GM19452 (cell line): ENCODE results near the gene TTLL11.
"Not testable (repeated sequence)": the region's sequence is repeated elsewhere in the genome, so short reads cannot be mapped to it uniquely, and the experiment has no call there.

Experiments
- ATAC-seq: cut with Tn5 transposase; IDR thresholded peaks from one replicate; pipeline ENCODE4 v1.9.1; 2021; ENCODE audit not compliant: unreplicated experiment

Gene TTLL11

DNA sequence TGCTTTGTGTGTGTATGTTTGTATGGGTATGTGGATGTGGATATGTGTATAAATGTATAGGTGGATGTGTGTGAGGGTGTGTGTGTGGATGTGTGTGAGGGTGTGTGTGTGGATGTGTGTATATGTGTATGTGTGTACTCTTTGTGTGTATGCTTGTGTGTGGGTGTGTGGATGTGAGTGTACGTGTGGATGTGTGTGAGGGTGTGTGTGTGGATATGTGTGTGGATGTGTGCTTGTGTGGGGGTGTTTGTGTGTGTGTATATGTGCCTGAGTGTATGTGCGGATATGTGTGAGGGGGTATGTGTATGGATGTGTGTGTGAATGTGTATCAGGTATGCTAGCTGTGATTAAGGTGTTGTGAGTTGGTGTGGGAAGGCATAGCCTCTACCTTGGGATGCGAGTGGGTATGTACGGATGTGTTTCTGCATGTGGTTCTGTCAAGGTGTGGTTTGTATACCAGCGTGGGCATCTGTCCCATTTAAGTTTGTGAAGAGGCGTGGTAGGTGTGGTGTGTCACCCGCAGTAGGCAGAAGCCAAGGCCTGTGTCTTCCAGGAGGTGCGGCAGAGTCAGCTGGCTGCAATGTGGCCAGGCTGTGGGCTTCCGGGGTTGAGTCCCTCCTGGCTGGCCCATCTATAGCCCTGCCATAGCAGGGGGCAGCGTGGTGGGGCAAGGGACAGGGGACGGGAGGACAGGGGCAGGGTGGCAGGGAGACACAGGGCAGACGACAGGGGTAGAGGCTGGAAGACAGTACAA lies 285.9 kb downstream of the TTLL11 start:
- no peak for ATAC-seq

DNA sequence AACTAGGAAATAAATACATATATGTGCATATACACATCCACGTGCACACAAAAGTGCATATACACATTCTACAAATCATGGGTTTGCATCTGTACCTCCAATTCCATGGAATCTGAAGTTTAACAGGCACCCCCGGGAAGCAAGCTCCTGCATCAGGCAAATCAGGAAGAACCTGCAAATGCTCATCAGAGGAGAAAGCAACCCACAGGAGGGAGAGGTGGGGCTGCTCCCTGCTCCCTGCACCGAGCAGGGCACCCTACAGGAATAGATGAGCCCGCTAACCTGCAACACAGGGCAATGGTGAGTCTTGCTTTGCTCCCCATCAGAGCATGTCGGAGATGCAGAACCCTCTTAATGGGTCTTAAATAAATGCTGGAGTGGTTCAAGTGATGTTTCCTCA lies 290.4 kb downstream of the TTLL11 start:
- ATAC-seq = no peak

DNA sequence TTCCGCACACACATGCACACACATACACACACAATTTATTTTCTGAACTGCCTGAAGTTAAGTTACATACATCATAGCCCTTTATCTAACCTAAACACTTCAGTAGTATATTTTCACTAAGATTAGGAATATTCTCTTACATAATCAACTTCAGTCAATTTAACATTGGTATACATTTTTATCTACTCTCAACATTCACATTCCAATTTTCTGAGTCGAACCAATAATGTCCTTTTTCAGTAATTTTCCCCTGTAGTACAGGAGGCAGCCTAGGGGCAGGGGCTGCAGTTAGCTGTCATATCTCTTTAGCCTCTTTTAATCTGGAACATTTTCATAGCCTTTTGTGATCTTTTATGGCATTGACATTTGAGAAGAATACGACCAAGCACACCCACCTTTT lies 291.5 kb downstream of the TTLL11 start:
- no peak for ATAC-seq

DNA sequence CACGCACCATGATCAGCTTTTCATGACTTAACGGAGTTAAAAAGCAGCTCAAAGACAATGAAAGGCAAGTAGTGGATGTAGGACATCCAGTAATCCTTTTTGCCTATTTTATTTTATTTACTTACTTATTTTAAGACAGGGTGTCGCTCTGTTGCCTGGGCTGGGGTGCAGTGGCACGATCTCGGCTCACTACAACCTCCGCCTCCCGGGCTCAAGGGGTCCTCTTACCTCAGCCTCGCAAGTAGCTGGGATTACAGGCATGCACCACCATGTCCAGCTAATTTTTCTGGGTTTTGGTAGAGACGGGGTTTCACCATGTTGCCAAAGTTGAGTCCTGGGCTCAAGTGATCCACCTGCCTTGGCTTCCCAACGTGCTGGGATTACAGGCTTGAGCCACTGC lies 292.7 kb downstream of the TTLL11 start:
- no peak for ATAC-seq

DNA sequence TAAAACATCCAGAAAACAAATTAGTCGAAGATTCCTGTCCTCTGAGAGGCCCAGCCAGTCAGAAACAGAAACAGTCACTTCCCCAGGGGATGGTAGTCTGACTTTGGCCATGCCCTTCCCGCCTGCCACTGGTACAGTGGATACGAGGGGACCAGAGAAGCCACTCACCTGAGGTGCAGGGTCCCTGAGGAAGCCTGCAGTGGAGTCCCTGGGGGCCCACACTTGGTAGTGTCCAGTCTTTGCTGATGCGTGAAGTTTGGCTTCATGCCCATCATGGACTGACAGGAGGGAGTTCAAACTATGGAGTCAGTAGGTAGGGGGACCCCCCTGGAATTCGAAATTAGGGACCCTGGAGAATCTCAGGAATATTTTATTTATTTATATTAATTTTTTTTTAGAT lies 294.2 kb downstream of the TTLL11 start:
- ATAC-seq = no peak

DNA sequence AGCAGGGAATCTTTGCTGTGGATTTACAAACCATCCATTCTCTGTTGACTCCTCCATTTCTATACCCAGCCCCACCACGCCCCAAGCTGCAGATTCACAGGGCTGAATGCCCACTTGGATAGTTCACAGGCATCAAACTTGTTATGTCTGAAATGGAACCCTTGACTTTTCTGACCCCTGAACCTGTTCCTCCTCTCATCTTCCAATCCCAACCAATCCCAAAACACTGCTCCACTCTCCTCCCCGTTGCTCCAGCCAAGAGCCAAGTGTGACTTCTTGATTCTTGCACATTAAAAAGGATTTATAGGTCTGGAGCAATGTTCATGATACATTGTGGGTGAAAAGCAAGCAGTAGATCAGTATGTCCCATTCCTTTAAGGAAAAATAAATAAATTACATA lies 296.0 kb downstream of the TTLL11 start:
- no peak for ATAC-seq

DNA sequence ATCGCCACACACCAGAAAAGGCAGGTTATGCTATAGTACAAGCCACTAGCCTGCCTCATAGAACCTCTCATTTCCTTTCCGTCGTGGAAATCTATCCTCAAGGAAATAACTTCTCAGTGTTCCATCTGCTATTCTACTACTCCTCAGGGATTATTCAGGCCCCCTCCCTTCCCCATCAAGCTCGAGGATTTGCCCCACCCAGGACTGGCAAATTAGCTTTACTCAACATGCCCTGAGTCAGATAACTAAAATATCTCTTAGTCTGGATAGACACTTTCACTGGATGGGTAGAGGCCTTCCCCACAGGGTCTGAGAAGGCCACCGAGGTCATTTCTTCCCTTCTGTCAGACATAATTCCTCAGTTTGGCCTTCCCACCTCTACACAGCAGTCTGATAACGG lies 298.8 kb downstream of the TTLL11 start:
- not testable (repeated sequence) for ATAC-seq

DNA sequence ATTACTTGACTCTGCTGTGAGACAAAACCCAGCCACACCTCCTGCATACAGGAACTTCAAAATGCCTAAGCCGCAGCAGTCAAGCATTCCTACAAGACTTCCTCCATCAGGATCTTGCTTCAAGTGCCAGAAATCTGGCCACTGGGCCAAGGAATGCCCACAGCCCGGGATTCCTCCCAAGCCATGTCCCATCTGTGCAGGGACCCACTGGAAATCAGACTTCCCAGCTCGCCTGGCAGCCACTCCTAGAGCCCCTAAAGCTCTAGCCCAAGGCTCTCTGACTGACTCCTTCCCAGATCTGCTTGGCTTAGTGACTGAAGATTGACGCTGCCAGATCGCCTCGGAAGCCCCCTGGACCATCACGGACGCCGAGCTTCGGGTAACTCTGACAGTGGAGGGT lies 300.6 kb downstream of the TTLL11 start:
- ATAC-seq = not testable (repeated sequence)

DNA sequence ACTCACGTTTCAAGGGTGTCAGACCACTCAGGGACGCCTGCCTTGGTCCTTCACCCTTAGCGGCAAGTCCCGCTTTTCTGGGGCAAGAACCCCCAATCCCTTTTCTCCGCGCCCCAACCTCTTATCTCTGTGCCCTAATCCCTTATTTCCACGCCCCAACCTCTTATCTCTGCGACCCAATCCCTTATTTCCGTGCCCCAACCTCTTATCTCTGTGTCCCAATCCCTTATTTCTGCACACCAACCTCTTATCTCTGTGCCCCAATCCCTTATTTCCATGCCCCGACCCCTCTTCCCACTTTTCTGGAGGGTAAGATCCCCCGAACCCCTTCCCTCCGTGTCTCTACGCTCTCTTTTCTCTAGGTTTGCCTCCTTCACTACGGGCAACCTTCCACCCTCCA lies 302.3 kb downstream of the TTLL11 start:
- ATAC-seq = no peak

DNA sequence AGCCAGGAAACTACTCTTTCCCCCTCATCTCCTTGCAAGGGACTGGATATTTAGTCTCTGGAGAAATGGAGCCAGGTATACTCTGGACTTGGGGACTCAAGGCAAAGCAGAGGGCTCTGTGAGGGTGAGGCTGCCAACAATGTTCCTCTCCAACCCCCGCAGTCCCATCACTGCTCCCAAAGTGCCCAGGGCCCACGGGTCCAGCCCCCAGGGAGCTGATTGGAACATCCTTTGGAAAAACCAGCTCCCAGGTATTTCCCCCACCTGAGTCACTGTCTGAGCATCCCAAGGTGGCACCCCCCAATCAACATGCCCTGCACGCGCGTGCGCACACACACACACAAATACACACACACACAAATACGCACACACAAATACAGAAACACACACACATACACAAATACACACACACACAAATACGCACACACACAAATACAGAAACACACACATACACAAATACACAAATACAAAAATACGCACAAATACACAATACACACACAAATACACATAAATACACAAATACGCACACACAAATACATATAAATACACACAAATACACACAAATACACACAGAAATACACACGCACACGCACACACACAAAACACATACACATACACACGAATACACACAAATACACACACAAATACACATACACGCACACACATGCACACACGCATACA lies 304.3 kb downstream of the TTLL11 start:
- ATAC-seq = no peak

DNA sequence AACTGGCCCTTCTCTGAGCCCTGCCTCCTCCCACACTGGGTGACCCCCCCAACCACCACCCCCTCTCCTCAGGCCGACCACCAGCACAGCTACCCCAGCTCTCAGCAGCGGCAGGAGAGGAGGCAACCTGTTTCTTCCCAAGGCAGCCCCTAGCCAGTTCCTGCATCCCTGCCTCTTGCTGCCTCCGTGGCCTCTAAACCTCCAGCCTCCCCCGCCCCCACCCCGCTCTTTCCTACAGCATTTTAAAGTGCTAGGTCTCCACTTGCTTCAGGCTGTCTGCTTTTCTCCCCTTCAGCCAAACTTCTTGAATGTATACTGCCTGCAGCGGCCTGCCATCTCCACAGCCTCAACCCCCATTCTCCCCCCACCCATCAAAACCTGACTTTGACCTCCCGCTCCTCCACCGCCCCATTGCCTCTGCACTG lies 306.1 kb downstream of the TTLL11 start:
- ATAC-seq = no peak

DNA sequence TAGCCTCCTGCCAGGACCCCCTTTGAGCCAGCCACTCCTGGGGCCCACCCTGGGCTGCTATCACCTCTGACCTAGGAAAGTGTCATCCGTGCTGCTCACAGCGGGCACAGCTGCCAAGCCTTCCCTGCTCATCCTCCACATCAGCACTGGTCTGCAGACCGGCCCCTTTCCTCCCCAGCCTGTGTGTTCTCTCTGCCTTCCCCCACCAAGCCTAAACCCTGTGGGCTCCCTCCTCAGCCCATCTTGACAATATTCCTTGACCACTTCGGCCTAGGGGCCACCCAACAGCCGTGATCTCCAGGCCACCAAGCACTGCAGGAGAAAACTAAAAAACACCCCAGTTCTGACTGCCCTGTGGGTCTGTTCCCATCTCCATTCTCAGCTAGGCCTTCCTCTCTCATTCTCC lies 306.6 kb downstream of the TTLL11 start:
- no peak for ATAC-seq

DNA sequence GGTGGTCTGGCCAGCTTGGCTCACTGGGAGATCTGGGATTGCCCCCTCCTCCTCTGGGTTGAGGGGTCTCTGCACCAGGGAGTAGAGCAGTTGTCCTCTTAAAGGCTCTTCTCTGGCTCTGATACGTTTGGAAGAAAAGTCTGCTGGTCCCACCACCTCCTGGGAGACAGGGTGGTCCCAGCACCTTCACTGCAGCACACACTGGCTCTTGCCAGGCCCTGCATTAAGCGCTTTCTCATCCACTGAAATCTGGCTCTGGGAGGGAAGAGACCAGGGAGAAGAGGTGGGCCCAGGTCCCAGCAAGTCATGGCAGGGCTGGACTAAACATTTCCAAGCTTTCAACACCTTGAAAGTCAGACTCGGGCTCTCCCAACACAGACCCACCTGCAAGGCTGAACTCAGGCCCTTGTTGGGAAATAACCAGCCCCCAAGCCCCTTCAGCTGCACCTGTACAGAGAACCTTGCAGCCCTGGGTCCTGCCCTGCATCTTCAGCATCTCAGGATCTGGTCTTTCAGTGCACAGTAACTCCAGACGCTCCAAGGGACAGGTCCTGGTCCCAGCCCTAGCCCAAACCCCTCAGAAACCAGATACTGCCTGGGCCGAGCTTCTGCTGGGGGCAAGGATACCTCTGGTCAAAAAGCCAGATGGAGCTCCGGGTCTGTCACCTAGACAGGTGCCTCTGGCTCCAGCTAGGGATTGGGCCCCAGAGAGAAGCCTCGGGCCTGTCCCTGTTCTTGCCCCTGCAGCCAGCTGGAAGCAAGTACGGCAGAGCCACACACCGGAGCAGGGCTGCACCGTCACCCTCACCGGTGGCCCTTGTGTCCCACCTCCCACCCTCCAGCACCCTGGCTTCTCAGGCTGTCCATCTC lies 307.2 kb downstream of the TTLL11 start:
- ATAC-seq = no peak

DNA sequence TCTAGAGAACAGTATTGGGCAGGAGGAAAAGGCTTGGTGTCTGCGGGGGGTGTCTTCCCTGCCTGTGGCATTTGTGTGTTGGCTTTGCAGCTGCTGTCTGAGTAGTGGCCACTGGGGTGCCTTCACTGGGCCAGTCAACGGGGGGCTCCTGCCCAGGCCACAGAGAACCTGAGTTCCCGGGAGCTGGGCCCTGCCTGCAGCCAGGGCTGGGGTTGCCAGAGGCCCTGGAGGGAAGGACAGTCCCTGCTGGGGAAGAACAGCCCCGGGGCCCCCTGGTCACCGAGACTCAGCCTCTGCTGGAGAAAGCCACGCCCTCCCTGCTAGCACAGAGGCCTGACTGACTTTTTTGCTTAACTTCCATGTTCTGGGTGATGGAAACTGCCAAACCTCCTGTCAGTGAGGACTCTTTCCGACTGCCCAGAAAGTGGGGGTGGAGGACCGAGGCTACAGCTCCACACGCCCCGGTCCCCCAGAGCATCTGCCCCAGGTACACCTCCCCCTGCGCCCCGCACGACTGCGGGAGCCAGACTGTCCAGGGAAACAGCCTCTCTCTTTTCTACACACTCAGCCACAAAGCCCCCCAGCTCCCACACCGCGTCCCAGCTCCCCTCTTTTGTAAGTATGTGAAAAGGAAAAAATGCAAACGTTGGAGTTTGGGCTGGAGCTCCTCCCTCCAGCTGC lies 308.2 kb downstream of the TTLL11 start:
- ATAC-seq = no peak

DNA sequence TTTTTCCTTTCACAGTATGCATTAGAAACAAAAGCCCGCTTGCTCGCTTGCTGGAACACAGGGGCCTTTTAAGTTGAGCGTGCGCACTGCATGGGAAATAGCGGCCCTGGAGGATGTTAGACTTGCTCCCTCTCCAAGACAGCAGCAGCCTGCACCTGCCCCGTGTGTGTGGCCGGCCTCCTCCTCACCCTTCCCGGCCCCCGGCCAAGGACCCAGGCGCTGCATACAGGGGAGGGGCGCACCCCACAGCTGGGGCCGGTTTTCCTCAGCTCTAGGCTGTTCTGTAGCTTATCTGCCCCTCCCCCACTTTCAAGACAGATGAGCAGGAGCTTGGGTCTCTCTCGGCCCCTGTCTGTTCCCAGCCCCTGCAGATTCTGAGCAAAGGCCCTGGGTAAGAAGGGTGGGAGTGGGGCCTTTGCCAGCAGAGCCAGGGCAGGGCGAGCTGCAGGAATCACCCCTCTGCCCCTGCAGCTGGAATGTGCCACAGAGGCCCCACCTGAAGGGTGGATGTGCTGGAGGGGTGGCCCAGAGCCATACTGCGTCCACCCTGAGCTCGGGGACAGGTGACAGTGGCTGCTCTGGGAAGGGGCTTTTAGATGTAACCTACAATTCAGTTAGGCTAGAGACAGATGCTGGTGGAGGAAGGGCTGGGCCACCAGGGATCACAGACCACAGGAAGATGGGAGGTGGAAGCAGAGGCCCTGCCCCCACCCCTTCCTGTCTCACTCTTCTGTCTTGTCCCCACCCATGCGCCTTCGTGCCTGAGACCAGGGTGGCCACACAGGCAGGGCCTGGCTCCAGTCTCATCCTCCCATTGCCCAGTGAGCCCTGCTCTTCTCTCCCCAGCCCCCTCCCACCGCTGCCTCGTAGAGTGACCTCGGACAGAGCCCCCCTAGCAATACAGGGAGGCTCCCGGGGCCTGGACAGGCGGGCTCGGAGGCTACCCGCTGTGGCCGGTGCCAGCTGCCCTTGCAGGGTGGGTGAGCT lies 309.3 kb downstream of the TTLL11 start:
- ATAC-seq = no peak

DNA sequence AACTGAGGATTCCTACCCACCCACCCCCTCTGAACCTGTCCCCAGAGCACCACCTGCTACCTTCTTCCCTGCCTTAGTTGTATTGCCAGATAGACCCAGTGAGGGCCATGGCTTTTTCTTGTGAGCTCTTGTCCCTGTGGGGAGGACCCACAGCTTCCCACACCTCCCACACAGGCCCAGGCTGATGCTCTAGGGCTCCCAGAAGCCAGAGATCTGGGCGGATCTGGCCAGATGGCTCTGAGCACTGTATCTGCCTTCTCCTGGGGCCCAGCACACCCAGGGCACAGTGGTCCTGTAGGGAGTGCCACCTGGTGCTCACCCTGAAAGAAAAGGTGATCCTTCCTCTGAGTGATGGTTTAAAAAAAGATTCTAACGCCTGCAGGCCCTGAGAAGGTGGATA lies 310.0 kb downstream of the TTLL11 start:
- ATAC-seq = no peak

DNA sequence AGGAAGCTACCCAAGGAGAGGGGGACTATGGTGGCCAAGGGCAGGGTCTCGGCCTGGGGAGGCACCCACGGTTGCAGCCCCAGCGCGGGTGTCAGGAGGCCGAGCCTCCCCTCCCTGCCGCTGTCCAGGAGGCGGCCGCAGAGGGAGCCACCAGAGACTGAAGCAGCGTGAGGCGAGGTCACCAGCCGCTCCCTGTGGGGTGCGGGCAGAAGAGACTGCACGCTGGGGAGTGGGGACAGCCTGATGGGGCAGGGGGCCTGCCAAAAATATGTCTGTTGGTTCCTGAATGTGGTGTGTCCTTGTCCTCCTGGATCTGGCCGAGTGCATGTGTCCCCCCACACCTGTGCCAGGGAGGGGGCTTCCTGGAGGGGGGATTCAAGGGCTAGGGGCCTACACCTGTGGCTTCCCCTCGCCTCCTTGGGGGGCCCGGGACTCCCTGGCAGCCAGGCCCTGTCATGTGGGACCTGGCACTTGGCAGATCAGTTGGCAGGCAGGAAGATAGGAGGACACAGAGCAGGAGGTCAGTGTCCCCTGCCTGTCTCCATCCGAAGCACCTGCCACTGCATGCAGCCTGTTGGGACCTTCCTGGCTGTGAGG lies 310.5 kb downstream of the TTLL11 start:
- ATAC-seq = no peak

DNA sequence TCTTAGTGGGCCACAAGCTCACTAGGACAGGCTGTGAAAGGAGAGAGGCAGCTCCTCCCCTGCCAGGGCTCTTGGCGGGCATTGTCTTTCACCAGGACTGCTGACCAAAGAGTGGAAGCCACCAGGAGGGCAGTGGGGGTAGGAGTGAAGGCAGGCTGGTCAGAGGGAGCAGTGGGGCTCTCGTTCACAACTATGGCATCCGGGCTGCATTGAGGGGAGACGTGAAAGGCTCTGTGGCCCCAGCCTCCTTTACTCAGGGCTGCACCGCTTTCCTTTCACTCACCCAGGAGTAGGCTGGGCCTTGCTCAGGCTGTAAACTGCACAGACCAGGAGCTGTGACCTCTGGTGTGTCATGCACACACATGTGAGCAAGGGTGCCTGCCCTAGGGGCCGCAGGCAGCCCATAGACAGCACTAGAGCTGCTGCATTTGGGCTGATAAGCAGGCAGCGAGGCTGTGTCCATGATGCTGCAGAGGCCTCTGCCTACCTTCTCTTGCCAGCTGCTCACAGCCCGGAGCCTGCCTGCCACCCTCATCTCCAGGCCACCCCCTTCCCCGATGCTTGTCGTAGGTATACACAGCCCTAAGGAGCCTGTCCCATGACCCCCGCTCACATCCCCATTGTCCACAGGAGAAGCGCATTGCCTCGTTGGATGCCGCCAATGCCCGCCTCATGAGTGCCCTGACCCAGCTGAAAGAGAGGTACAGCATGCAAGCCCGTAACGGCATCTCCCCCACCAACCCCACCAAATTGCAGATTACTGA lies 311.2 kb downstream of the TTLL11 start:
- no peak for ATAC-seq

DNA sequence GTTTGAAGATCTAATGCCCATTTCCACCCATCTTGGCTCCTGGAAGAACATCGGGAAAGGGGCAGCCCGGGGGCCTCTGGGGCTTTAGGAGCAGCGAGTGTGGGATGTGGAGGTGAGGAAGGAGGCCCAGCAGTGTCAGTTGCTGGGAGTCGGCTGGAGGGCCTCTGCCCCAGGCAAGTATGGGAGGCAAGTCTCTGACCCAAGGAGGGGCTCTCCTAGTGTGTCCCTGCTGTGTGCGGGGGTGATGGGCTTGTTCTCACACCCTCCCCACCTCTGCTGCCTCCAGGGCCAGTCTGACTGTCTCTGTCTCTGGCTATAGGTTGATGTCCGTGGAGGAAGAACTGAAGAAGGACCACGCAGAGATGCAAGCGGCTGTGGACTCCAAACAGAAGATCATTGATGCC lies 312.0 kb downstream of the TTLL11 start:
- ATAC-seq = no peak
